H1 (cell line): Measurements from ENCODE around the gene TDP1. TPM values are rescaled to one million over a fixed set of nuclear protein-coding genes. Genes with fewer than 3 reads are reported as not detected.

Source experiments
- ASH2L ChIP-seq: fragments of 200-600, 300-600 bp; sonication (generic); IDR thresholded peaks from one replicate; pipeline ENCODE4 v1.7.1; 2017; ENCODE audit warnings: low read length
- CHD2 ChIP-seq: IDR thresholded peaks from 2 replicates; pipeline ENCODE4 v1.6.1; 2012; ENCODE audit warnings: low read length, improper control_type of control experiment
- EGR1 ChIP-seq: IDR thresholded peaks from 2 replicates; pipeline ENCODE4 v1.6.1; 2011; ENCODE audit warnings: low read depth, low read length, borderline replicate concordance
- GTF2F1 ChIP-seq: IDR thresholded peaks from 2 replicates; pipeline ENCODE4 v1.6.1; 2012; ENCODE audit warnings: low read depth, low read length, improper control_type of control experiment, borderline replicate concordance
- KDM5A ChIP-seq: fragments of 200-600 bp; IDR thresholded peaks from 2 replicates; pipeline ENCODE4 v1.7.1; 2012; ENCODE audit warnings: mild to moderate bottlenecking, low read length, inconsistent platforms, mixed read lengths
- MAFK ChIP-seq: IDR thresholded peaks from 2 replicates; pipeline ENCODE4 v1.6.1; 2012; ENCODE audit warnings: low read depth, mild to moderate bottlenecking, improper control_type of control experiment, low read length
- NANOG ChIP-seq: IDR thresholded peaks from 2 replicates; pipeline ENCODE4 v1.6.1; 2011; ENCODE audit warnings: low read length, low read depth, mild to moderate bottlenecking, inconsistent platforms; ENCODE audit not compliant: insufficient read depth, poor library complexity, severe bottlenecking
- NRF1 ChIP-seq: IDR thresholded peaks from 2 replicates; pipeline ENCODE4 v1.6.1; 2011; ENCODE audit warnings: mild to moderate bottlenecking, low read depth, low read length, improper control_type of control experiment
- PHF8 ChIP-seq: fragments of 200-600 bp; sonication (generic); conservative IDR thresholded peaks from 2 replicates; pipeline ENCODE4 v1.7.1; 2012; ENCODE audit warnings: low read depth, mild to moderate bottlenecking, inconsistent platforms, low read length, moderate library complexity
- POLR2A ChIP-seq, 2 experiments: IDR thresholded peaks; 1 replicate in 1 of 2; 2 replicates in 1 of 2; pipeline ENCODE4 v1.6.1; 2011; ENCODE audit warnings: low read depth in 2 of 2, low read length in 2 of 2, mild to moderate bottlenecking in 2 of 2; ENCODE audit errors: control extremely low read depth in 1 of 2
- POU5F1 ChIP-seq: IDR thresholded peaks from 2 replicates; pipeline ENCODE4 v1.6.1; 2011; ENCODE audit warnings: low read depth, mild to moderate bottlenecking, low read length, moderate library complexity
- SAP30 ChIP-seq: fragments of 300-600 bp; sonication (generic); IDR thresholded peaks from 2 replicates; pipeline ENCODE4 v1.7.1; 2012; ENCODE audit warnings: low read length, moderate library complexity, mild to moderate bottlenecking, inconsistent platforms; ENCODE audit not compliant: insufficient read depth, insufficient replicate concordance
- SP1 ChIP-seq: IDR thresholded peaks from 2 replicates; pipeline ENCODE4 v1.6.1; 2011; ENCODE audit warnings: low read depth, low read length
- TAF7 ChIP-seq: optimal IDR thresholded peaks from 2 replicates; pipeline ENCODE3; 2011; ENCODE audit warnings: low read depth, mild to moderate bottlenecking, inconsistent platforms, low read length, moderate library complexity, borderline replicate concordance
- TBP ChIP-seq: IDR thresholded peaks from 2 replicates; pipeline ENCODE4 v1.6.1; 2011; ENCODE audit warnings: low read depth, low read length, improper control_type of control experiment
- USF2 ChIP-seq: IDR thresholded peaks from 2 replicates; pipeline ENCODE4 v1.6.1; 2011; ENCODE audit warnings: low read length, improper control_type of control experiment
- YY1 ChIP-seq: IDR thresholded peaks from 2 replicates; pipeline ENCODE4 v1.6.1; 2011; ENCODE audit warnings: low read depth, mild to moderate bottlenecking, low read length
- polyA plus RNA-seq, 7 experiments: library from polyadenylated mRNA; depleted of rRNA in 3 of 7; stranded (reverse) in 5 of 7; unstranded in 2 of 7; fragments of >200 nt in 5 of 7; fragments of 200-250 nt in 2 of 7; gene quantifications; 1 replicate in 5 of 7; 2 replicates in 1 of 7; 4 replicates in 1 of 7; pipeline versions ENCODE4 v1.2.1 to v1.2.3, GENCODE V29; 2011 to 2013; ENCODE audit warnings: missing spikeins in 2 of 7, mixed read lengths in 2 of 7
- total RNA-seq: library from RNA; stranded (reverse); fragmentation: NEBNext Ultra II Directional; extraction: Animal tissue kit (Norgen Biotek cat#: 25700); gene quantifications from 2 replicates; pipeline ENCODE4 v1.2.1, GENCODE V29; 2021
- TF ChIP-seq, protein P1 (sequence below), 3 experiments: IDR thresholded peaks; 1 replicate in 2 of 3; 2 replicates in 1 of 3; pipeline versions ENCODE4 v1.5.1 to v1.6.1; 2011; ENCODE audit warnings: low read length in 3 of 3, mild to moderate bottlenecking in 3 of 3, inconsistent platforms in 2 of 3, low read depth in 1 of 3, moderate library complexity in 1 of 3; ENCODE audit not compliant: insufficient read depth in 1 of 3; ENCODE audit errors: control extremely low read depth in 1 of 3
- TF ChIP-seq, protein P2 (sequence below): IDR thresholded peaks from 2 replicates; pipeline ENCODE4 v1.6.1; 2011; ENCODE audit warnings: low read depth, mild to moderate bottlenecking, low read length; ENCODE audit not compliant: insufficient read depth

Gene TDP1
- total and polyA plus RNA-seq, 2 of the 8 experiments (the other 6 are each of a cell fraction or from before 2014, with no cell fraction given) = 32.2 to 69.9 TPM

DNA sequence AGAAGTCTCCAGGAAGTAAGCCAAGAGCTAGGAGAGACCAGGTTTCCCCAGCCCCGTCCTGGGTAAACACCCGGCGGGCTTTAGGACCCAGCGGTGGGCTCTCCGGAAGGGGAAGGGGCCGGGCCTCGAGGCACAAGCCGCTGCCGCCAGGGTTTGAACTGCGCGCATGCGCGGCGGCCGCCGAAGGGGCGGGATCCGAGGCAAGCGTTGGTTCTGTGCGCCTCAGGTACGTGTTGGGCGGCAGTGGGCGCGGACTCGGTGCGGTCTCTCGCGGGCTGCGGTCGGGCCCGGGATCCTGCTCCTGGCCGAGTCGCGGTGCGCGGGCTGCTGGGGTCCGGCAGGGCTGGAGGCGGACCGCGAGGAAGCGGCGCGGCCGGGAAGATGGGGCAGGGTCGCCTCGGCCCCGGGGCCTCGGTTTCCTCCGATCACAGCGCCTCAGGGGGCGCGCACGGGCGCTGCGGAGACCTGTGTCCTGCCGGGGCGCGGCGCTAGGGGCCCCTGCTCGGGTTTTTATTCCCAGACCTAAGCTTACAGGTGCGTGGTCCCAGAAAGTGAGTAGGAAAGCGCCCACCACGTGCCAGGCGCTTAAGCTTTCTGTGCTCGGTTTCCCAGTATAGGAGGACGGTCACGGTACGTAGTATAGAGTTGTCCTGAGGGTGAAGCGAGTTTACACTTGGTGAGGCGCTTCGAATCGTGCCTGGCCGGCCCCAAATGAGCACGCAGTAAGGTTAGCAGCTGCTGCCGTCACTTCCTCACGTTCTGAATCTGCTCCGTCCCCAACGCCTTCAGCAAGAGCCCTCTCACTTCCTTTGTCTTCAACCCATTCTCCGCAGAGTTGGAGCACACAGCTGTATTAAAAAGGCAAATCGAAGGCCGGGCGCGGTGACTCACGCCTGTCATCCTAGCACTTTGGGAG, at the start of gene TDP1 (continued):
- TF ChIP-seq NANOG (no peak), EGR1 (peak; percentile 81; the same call in 1 of the 2 replicates), GTF2F1 (0 out of 2 replicates have a peak, but pooled peaks have one; percentile 35), SAP30 (peak; percentile 89), PHF8 (peak; percentile 92), ASH2L (peak; percentile 58), POU5F1 (no peak), NRF1 (peak; percentile 90), TAF7 (peak; percentile 90), USF2 (no peak), YY1 (0 out of 2 replicates have a peak, but pooled peaks have one; percentile 18), CHD2 (0 out of 2 replicates have a peak, but pooled peaks have one; percentile 46), SP1 (peak; percentile 86), KDM5A (0 out of 2 replicates have a peak, but pooled peaks have one; percentile 11), POLR2A (IDR thresholded peaks at IDR 0.05; ENCODE audit: control extremely low read depth in 1 of 2, low read depth in 2 of 2, low read length in 2 of 2) (peak; percentile 86 to 90), TBP (peak; percentile 85), MAFK (no peak)
- TF ChIP-seq, protein P1, sequence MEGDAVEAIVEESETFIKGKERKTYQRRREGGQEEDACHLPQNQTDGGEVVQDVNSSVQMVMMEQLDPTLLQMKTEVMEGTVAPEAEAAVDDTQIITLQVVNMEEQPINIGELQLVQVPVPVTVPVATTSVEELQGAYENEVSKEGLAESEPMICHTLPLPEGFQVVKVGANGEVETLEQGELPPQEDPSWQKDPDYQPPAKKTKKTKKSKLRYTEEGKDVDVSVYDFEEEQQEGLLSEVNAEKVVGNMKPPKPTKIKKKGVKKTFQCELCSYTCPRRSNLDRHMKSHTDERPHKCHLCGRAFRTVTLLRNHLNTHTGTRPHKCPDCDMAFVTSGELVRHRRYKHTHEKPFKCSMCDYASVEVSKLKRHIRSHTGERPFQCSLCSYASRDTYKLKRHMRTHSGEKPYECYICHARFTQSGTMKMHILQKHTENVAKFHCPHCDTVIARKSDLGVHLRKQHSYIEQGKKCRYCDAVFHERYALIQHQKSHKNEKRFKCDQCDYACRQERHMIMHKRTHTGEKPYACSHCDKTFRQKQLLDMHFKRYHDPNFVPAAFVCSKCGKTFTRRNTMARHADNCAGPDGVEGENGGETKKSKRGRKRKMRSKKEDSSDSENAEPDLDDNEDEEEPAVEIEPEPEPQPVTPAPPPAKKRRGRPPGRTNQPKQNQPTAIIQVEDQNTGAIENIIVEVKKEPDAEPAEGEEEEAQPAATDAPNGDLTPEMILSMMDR (IDR thresholded peaks at IDR 0.05; ENCODE audit: control extremely low read depth in 1 of 3, insufficient read depth in 1 of 3, low read depth in 1 of 3, low read length in 3 of 3) = peak in 1 of 3 experiments; percentile 26; a peak in 2 of 4 replicates
- TF ChIP-seq, protein P2, sequence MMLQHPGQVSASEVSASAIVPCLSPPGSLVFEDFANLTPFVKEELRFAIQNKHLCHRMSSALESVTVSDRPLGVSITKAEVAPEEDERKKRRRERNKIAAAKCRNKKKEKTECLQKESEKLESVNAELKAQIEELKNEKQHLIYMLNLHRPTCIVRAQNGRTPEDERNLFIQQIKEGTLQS = 0 out of 2 replicates have a peak, but pooled peaks have one; percentile 6
